GM04503 (cell line): ENCODE measurements around the gene PRR5.

Experiments
- DNase-seq: peaks from one replicate; pipeline ENCODE4 v3.0.0-alpha.2; 2012; ENCODE audit warnings: low read depth

Gene PRR5

GRCh38 chr22:44719586-44720368 lies 17.8 kb downstream of the PRR5 start:
- no peak for DNase-seq

- no peak for DNase-seq
These were observed 19.2 kb downstream of the PRR5 start for GRCh38 chr22:44721213-44721612.

DNA sequence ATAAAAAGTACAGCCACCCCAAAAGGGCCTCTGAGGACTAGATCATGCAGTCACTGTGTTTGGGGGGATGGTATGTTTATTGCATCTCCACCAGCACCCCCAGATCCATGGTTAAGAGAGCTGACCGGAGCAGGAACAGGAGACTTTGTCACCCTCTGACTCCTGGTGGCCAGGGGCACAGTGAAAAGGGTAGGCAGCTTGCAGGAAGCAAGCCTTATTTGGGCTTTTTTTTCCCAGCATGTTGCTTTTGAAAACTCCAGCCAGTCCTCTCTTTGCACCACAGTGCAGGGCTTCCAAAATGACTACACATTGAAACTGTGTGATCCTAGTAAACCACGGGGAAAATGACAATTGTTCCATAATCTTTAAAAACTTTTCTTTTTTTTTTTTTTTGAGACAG lies 20.6 kb downstream of the PRR5 start:
- no peak for DNase-seq

GRCh38 chr22:44723801-44724200 lies 21.8 kb downstream of the PRR5 start:
- no peak for DNase-seq

GRCh38 chr22:44724416-44724815 lies 22.4 kb downstream of the PRR5 start:
- DNase-seq, result no peak

GRCh38 chr22:44724859-44725258 lies 22.9 kb downstream of the PRR5 start:
- no peak for DNase-seq

GRCh38 chr22:44726439-44726838 lies 24.4 kb downstream of the PRR5 start:
- no peak for DNase-seq

- DNase-seq, result no peak
These were observed 25.1 kb downstream of the PRR5 start for GRCh38 chr22:44727148-44727547.

DNA sequence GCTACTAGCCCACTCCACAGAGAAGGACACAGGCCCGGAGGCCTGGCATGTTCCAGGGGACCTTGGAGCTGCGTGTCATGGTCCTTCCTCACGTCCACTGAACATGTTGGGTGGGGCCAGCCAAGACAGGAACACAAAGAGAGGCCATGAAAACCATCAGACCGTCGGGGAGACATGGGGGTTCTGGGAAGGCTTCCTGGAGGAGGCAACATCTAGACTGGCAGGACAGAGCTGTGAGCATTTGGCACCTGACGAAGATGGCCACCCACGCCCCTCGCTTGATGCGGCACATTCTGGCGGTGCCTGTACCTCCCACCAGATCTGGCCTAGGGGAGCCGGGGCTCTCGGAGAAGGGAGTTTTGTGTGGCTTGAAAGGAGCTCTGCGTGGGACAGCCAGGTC lies 25.7 kb downstream of the PRR5 start:
- no peak for DNase-seq

DNA sequence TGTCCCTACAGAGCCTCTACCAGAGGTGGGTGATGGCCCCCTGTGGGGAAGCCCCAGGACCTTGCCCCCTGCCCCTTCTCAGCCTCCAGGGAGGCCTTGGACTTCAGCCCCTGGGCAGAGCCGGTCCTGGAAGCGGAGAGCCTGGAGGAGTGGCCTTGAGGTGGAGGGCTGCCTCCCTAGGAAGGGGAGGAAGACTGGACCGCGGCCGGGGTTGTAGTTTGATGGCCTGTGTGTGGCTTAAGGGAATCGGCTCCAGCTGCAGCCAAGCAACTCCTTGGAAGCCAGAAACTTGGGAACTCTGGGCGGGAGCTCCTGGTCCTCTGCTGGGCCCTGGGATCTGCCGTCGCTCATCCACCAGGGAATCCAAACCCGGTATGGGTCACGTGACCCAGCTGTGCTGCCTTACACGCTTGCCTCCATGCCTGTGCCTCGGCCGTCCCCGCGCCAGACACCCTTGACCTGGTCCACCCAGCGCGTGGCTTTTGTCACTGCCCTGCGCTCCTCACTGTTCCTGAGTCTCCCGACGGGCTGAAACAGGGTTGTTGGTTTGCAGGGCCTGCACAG lies 26.8 kb downstream of the PRR5 start:
- no peak for DNase-seq

GRCh38 chr22:44729391-44730021 lies 27.5 kb downstream of the PRR5 start:
- no peak for DNase-seq

- DNase-seq, result no peak
These were observed 28.0 kb downstream of the PRR5 start for GRCh38 chr22:44730022-44730393.

GRCh38 chr22:44730490-44731356 lies 28.7 kb downstream of the PRR5 start:
- no peak for DNase-seq

DNA sequence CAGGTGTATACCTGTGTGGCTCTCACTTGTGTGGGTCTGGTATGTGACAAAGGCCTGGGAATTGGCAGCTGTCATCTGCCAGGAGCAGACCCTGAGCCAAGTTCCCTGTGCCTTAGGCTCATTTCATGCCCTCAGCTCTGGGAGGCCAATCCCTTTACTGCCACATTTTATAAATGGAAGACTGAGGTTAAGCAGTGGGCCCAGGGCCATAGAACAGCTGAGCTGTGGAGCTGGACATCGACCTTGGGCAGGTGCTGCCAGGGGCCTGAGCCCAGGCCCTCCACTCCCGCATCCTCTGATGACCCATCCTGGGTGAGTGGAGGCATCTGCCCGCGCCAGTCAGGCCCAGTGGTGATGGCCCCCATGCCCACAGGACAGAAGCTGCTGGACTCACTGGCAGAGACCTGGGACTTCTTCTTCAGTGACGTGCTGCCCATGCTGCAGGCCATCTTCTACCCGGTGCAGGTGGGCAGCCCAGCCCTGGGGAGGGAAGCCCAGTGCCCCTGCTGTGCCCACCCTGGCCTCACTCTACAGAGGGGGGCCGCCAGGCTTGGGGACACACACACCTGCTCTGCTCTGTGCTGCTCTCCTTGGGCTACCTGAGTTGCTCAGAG lies 29.5 kb downstream of the PRR5 start:
- DNase-seq, result no peak

- no peak for DNase-seq
These were observed 30.1 kb downstream of the PRR5 start for GRCh38 chr22:44732017-44732561.

DNA sequence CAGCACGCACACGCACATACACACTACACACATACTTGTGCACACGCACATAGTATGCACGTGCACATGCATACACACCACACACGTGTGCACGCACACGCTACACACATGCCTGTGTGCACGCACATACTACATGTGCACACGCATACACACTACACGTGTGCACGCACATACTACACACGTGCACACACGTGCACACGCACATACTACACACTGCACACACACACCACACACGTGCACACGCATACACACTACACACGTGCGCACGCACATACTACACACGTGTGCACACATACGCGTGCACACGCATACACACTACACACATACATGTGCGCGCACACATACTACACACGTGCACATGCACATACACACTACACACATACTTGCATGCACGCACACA lies 30.7 kb downstream of the PRR5 start:
- DNase-seq, result no peak

- DNase-seq, result no peak
These were observed 31.6 kb downstream of the PRR5 start for GRCh38 chr22:44733426-44734106.

DNA sequence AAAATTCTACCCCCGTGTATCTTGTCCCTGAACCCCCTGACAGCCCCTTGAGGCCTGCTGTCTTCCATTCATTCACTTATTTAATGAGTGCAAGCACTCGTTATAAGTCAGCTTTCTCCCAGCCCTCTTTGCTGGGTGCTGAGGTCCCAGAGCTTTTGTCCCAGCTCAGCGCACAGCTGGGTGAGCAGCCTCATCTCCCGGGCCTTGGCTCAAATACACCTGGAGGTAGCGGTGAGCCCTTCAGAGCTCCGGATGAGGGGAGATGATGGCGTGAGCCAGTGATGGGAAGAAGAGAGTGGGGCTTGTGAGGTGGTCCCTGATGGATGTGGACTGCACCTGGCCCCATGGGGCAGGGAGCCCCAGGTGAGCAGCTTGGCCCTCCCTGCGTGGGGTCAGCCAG lies 32.3 kb downstream of the PRR5 start:
- no peak for DNase-seq

- no peak for DNase-seq
These were observed 33.0 kb downstream of the PRR5 start for GRCh38 chr22:44734801-44735517.
